Immature natural killer cell (primary cell): Measurements from ENCODE around the gene ADARB2. TPM values are rescaled to one million over a fixed set of nuclear protein-coding genes. Genes with fewer than 3 reads are reported as not detected.
"Not testable (repeated sequence)": the region's sequence is repeated elsewhere in the genome, so short reads cannot be mapped to it uniquely, and the experiment has no call there.

Source experiments
- DNase-seq, 3 donors: peaks; one replicate each; pipeline ENCODE4 v3.0.0; 2022; ENCODE audit warnings: mixed read lengths in 1 of 3
- H3K27ac Mint-ChIP-seq, 6 donors: one replicate each; pipeline ENCODE4 v1.8.0; 2020; ENCODE audit warnings: mixed read lengths in 6 of 6, mild to moderate bottlenecking in 5 of 6, inconsistent platforms in 4 of 6, moderate library complexity in 3 of 6
- H3K27me3 Mint-ChIP-seq, 3 donors: one replicate each; pipeline ENCODE4 v1.8.0; 2020 to 2021; ENCODE audit warnings: low read depth in 3 of 3, mild to moderate bottlenecking in 3 of 3, mixed read lengths in 3 of 3, moderate library complexity in 3 of 3, inconsistent platforms in 1 of 3
- H3K36me3 Mint-ChIP-seq, 3 donors: one replicate each; pipeline ENCODE4 v1.8.0; 2020; ENCODE audit warnings: mixed read lengths in 3 of 3, inconsistent platforms in 2 of 3, mild to moderate bottlenecking in 2 of 3
- H3K4me1 Mint-ChIP-seq, 2 donors: one replicate each; pipeline ENCODE4 v1.8.0; 2020; ENCODE audit warnings: inconsistent platforms in 2 of 2, mild to moderate bottlenecking in 2 of 2, mixed read lengths in 2 of 2, moderate library complexity in 1 of 2
- H3K4me3 Mint-ChIP-seq, 5 donors: one replicate each; pipeline ENCODE4 v1.8.0; 2020; ENCODE audit warnings: mild to moderate bottlenecking in 5 of 5, mixed read lengths in 5 of 5, inconsistent platforms in 3 of 5, moderate library complexity in 3 of 5
- H3K9me3 Mint-ChIP-seq, 6 donors: one replicate each; pipeline ENCODE4 v1.8.0; 2020; ENCODE audit warnings: mild to moderate bottlenecking in 6 of 6, mixed read lengths in 6 of 6, inconsistent platforms in 4 of 6, moderate library complexity in 3 of 6
- polyA plus RNA-seq, 3 donors: library from polyadenylated mRNA; unstranded; fragments of 300-500 nt; fragmentation: Illumina TruSeq; gene quantifications; one replicate each; pipeline ENCODE4 v1.2.3, GENCODE V29; 2021

The ADARB2 gene
- polyA plus RNA-seq, 3 donors from 2014 or later = 0.12 TPM; not detected in 2

DNA sequence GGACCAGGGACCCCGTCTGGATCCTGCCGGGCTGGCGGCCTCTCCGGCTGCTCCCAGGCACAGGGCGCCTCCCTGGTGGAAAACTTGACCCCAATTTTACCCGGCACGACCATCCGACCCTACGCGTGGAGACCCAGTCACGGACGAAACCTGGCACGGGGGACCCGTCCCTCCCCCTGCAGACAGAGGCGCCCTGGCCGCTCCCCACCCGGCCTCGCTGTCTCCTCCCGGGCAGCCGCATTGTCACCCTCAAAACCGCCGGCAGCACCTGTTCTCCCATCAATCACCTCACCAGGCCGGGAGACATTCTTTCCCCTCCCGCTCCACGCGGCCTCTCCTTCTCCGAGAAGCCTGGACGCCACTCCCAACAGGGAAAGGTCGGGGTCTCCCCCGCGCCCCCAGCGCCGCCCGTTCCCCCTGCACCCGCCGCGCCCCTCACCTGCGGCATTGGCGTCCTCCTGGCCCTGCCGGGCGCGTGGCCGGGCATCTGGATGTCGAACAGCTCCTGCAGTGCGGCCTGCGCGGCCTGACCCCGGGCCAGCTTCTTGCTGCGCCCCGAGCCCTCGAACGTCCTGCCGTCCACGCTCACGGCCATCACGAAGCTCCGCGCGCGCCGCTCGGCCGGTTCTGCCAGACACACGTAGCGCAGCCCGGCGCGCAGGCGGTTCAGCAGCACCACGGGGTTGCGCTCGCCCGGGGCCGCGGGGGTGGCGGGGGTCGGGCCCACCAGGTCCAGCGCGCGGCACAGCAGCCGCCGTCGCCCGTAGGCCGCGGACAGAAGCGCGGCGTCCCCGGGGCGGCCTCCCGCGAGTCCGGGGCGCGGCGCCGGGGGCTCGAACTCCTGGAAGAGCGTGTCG is 374.5 kb downstream of the ADARB2 start:
- H3K4me3 Mint-ChIP-seq = no peak overlapping the region
- no peaks in the 10 kb centered on the region for H3K9me3 Mint-ChIP-seq
- peaks cover 0 to 7% (median 6%) of the 10 kb centered on the region in 3 donors for H3K27me3 Mint-ChIP-seq
- no peak for DNase-seq
- H3K4me1 Mint-ChIP-seq = no peaks in the 10 kb centered on the region
- H3K27ac Mint-ChIP-seq = no peak overlapping the region
- no peaks in the 10 kb centered on the region for H3K36me3 Mint-ChIP-seq

DNA sequence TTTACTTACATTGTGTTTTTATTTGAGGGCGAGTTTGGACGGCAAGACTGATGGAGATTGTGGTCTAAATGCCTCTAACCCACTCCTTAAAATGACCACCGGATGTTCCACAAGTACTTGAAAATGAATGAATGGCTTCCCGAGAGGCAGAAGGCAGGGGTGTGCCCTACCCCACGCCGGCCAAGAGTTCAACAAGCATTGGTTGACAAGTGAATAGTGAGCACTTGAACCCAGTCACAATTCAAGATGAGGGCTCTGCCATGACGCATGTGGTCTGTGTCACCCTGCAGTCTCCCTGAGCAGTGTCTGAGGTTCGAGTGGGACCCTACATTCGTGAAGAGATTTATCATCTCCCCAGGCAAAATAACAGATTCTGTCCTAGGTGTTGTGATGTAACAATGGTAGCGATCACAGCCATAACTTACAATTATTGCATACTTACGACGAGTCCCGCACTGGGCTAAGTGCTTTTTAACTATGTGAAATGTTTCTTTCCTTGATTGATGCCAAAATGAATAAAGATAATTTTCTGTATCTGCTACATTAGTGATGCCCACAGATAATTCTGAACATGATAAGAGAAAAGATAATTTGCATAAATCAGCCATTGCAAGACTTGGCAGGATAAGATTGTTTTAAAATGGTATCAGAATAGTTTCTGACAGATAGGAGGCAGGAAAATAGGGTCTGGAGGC is 375.8 kb downstream of the ADARB2 start:
- DNase-seq = no peak
- no peak overlapping the region for H3K4me3 Mint-ChIP-seq
- H3K36me3 Mint-ChIP-seq = no peaks in the 10 kb centered on the region
- peaks cover 0 to 7% (median 5%) of the 10 kb centered on the region in 3 donors for H3K27me3 Mint-ChIP-seq
- H3K4me1 Mint-ChIP-seq = no peaks in the 10 kb centered on the region
- H3K27ac Mint-ChIP-seq = no peak overlapping the region
- no peaks in the 10 kb centered on the region for H3K9me3 Mint-ChIP-seq

DNA sequence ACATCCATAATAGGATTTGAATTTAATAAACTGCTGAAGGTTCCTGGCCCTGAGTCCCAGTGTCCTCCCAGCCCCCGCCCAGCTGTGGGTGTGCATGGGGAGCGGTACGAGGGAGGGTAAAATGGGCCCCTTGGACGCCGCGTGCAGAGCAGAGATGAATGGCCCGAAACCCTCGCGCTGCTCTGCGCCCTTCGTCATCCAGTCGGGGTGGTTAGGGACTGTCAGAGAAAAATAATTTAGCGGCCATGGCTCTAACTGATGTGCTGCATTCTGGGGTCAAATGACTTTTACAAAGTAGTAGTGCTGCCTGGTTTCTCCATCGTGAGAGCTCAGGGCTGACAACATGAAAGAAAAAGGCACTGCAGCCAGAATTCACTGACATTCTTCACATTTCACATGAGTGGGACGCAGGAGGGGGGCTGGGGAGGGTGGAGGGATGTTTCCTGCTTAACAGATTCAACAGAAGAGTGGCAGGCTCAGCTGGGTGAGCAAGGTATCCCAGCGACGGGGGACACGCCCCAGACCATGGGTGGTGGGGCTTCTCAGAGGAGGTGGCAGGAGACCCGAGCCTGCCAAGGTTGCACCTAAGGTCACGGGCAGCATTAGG is 376.7 kb downstream of the ADARB2 start:
- no peaks in the 10 kb centered on the region for H3K36me3 Mint-ChIP-seq
- no peak overlapping the region for H3K4me3 Mint-ChIP-seq
- no peaks in the 10 kb centered on the region for H3K9me3 Mint-ChIP-seq
- no peak overlapping the region for H3K27ac Mint-ChIP-seq
- no peaks in the 10 kb centered on the region for H3K4me1 Mint-ChIP-seq
- peaks cover 0 to 7% (median 4%) of the 10 kb centered on the region in 3 donors for H3K27me3 Mint-ChIP-seq
- no peak for DNase-seq

DNA sequence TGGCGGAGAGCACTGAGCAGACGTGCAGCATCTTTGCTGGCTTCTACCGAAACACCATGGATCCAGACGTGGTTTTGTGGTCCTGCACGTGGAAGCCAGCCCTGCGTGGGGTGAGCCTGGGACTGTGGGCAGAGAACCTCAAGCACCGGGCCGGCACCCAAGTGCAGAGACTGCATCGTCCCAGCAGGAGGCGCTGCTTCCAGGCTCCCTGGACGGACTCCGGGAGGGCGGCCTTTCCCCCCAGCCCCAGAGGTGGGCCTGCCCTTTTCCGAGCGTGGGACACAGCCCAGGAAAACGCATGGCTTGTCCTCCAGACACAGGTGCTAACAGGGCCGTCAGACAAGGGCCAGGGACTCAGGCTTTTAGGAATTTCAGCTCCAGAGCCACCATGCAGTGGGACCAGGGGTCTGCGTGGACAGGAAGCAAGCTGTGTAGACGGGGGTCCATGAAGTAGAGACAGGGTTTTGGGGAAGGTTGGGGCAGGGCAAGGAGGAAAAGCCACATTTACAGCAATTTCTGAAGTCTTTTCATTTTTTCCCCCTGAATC is 377.2 kb downstream of the ADARB2 start:
- no peaks in the 10 kb centered on the region for H3K36me3 Mint-ChIP-seq
- H3K27me3 Mint-ChIP-seq = peaks cover 0 to 7% (median 4%) of the 10 kb centered on the region in 3 donors
- no peaks in the 10 kb centered on the region for H3K4me1 Mint-ChIP-seq
- H3K27ac Mint-ChIP-seq = no peak overlapping the region
- DNase-seq = no peak
- H3K4me3 Mint-ChIP-seq = no peak overlapping the region
- H3K9me3 Mint-ChIP-seq = no peaks in the 10 kb centered on the region

DNA sequence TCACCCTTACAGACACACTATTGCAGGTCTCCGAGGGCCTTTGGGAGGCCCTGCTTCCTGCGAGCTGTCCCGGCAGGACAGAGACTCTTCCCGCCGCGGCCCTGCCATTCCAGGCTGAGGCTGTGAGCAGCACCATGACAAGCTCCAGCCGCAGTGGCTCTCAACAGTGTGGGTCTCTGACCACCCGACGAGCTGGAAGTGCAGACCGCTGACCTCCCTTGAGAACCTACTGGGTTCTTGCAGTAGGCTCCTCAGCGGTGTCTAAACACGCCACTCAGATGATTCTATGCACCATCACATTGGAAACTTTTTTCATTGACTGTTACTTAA is 377.7 kb downstream of the ADARB2 start:
- Mint-ChIP-seq H3K4me3 (no peak overlapping the region), H3K36me3 (no peaks in the 10 kb centered on the region), H3K27ac (no peak overlapping the region), H3K27me3 (peaks cover 0 to 7% (median 4%) of the 10 kb centered on the region in 3 donors), H3K4me1 (no peaks in the 10 kb centered on the region), H3K9me3 (no peaks in the 10 kb centered on the region)
- DNase-seq = no peak

DNA sequence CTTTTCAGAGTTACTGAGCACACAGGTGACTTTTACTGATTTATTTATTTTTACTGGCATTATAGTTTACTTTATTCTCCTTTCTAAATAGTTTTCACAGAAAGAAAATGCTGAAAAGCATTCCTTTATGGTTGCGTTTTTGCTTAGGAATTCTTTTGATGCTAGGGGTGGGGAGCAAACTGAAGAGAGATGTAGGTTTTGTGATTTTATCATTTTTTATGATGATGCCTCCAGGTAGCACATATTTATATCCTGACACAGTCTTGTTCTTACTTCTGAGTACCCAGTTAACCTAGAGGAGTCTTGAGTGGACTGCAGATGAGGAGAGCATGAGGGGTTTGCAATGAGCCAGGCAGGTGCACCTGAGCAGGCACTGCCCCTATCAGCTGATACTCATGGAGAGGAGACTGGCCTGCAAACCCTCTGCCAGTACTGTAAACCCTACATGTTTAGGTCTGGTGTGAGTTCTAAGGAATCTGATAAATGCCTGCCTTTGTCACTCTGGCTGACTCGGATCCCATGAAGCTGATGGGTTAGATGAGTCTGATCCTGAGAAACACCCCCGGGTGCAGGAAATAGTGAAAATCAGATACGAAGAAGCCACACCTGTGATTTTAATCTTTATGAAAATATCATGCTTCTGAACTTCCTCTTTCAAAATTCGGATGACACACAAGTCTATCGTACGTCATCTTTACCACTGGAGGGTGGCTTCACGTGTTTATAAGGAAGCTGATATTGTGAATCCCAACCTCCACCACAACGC is 378.3 kb downstream of the ADARB2 start:
- no peaks in the 10 kb centered on the region for H3K9me3 Mint-ChIP-seq
- no peaks in the 10 kb centered on the region for H3K36me3 Mint-ChIP-seq
- H3K27ac Mint-ChIP-seq = no peak overlapping the region
- no peak for DNase-seq
- H3K4me1 Mint-ChIP-seq = no peaks in the 10 kb centered on the region
- no peak overlapping the region for H3K4me3 Mint-ChIP-seq
- H3K27me3 Mint-ChIP-seq = peaks cover 0 to 7% (median 4%) of the 10 kb centered on the region in 3 donors

DNA sequence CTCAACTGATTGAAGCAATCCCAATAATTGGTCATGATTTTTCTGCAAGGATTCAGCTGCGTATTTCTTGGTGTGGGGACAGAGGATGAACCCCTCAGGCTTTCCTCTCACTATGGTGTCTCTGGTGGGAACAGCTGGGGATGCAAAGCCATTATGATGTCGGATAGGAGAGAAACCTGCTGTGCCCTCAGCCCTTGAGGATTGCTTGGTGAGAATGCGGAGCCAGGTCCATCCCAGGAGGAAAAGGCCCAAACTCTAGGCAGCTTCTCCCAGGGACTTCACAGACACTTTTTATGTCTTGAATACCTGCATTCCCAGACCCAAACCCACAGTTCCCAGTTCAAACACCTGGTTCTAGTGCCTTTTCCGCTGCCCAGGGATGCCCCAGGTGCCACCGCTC is 379.2 kb downstream of the ADARB2 start:
- H3K4me3 Mint-ChIP-seq = no peak overlapping the region
- no peak overlapping the region for H3K27ac Mint-ChIP-seq
- H3K9me3 Mint-ChIP-seq = no peaks in the 10 kb centered on the region
- H3K27me3 Mint-ChIP-seq = peaks cover 0 to 7% (median 4%) of the 10 kb centered on the region in 3 donors
- no peak for DNase-seq
- H3K36me3 Mint-ChIP-seq = no peaks in the 10 kb centered on the region
- H3K4me1 Mint-ChIP-seq = no peaks in the 10 kb centered on the region

DNA sequence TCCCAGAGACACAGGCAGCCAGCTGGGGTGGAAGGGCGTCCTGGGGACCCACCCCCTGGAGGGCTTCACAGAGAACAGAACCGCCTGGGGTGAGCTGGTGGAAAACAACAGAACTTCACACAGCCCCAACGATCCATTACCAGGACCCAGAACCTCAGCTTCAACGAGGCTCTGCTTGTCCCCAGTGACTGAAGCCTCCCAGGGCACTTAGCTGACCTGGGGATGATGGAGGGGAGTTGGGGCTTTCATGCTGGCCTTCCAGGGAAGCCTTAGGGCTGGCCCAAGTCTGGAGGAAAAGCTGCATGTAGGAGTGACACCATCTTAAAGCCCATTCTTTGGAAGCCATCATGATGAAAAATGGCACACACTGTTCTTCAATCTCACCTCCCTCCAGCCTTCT is 381.0 kb downstream of the ADARB2 start:
- DNase-seq = no peak
- H3K27me3 Mint-ChIP-seq = peaks cover 0 to 7% (median 4%) of the 10 kb centered on the region in 3 donors
- H3K27ac Mint-ChIP-seq = no peak overlapping the region
- no peaks in the 10 kb centered on the region for H3K4me1 Mint-ChIP-seq
- H3K9me3 Mint-ChIP-seq = no peaks in the 10 kb centered on the region
- H3K36me3 Mint-ChIP-seq = no peaks in the 10 kb centered on the region
- H3K4me3 Mint-ChIP-seq = no peak overlapping the region

DNA sequence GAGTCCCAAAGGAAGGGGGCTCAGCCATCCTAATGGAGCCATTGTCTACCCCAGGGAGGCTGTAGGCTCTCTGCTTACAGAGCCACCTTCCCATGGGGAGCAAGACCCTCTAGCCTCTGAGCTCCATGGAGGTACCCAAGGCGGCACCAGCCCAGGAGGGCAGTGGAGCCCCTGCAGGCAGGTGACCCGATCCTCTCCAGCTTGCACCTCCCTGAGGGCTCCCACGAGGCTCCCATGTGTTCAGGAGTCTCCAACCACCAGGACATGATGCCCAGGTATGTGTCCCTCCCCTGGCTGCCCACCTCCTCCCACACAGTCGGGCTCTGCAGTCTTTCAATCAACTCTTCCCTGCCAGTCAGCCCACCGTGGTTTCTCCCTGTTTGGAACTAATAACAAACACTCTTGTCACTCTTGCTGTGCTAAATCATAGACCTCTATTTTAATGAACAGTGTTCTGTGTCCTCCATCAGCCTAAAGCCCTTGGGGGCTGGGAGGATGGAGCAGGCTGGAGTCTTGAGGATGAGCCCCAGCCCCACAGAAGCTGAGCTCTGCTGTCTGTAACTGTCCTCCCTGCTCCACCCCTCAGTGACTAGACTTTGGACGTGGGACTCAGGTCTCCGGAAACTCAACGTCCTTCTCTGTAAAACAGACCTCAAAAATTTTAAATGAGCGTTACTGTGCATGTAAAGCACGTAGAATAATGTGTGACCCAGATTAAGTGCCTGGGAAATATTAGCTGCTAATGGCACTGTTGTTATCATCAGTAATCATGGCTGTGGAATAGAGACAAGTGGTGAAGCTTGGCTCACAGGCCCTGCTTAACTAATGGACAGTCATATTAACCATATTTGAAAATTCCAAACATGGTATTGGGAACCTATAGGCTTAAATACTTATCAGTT is 382.3 kb downstream of the ADARB2 start:
- Mint-ChIP-seq H3K36me3 (no peaks in the 10 kb centered on the region), H3K27ac (no peak overlapping the region)

DNA sequence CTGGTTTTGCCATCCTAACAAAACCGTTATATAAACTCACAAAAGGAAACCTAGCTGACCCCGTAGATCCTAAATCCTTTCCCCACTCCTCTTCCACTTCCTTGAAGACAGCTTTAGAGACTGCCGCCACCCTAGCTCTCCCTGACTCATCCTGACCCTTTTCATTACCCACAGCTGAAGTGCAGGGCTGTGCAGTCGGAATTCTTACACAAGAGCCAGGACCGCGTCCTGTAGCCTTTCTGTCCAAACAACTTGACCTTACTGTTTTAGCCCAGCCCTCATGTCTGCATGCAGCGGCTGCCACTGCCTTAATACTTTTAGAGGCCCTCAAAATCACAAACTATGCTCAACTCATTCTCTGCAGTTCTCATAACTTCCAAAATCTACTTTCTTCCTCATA is 385.0 kb downstream of the ADARB2 start:
- H3K9me3 Mint-ChIP-seq, H3K27ac Mint-ChIP-seq, H3K36me3 Mint-ChIP-seq, H3K27me3 Mint-ChIP-seq, DNase-seq, H3K4me1 Mint-ChIP-seq, H3K4me3 Mint-ChIP-seq: not testable (repeated sequence)

More for the DNA sequence above, 382.3 kb downstream of the ADARB2 start:
- Mint-ChIP-seq H3K27me3 (peaks cover 0 to 5% (median 4%) of the 10 kb centered on the region in 3 donors), H3K4me3 (no peak overlapping the region), H3K4me1 (no peaks in the 10 kb centered on the region), H3K9me3 (no peaks in the 10 kb centered on the region)
- DNase-seq = no peak

DNA sequence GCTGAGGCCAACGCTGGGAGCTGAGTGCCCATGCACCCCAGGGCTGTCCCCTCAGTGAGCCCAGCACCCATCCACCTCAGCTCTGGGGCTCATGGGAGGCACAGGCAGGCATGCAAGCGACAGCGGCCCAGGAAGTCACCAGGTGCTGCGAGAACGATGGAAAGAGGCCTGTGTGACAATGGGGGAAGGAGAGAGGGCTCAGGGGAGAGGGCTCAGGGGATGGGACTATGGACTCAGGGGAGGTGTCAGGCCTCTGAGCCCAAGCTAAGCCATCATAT is 388.6 kb downstream of the ADARB2 start:
- Mint-ChIP-seq H3K27me3 (peaks cover 0 to 5% (median 2%) of the 10 kb centered on the region in 3 donors), H3K36me3 (no peaks in the 10 kb centered on the region), H3K4me3 (no peak overlapping the region), H3K27ac (no peak overlapping the region), H3K4me1 (no peaks in the 10 kb centered on the region), H3K9me3 (no peaks in the 10 kb centered on the region)
- DNase-seq = no peak

DNA sequence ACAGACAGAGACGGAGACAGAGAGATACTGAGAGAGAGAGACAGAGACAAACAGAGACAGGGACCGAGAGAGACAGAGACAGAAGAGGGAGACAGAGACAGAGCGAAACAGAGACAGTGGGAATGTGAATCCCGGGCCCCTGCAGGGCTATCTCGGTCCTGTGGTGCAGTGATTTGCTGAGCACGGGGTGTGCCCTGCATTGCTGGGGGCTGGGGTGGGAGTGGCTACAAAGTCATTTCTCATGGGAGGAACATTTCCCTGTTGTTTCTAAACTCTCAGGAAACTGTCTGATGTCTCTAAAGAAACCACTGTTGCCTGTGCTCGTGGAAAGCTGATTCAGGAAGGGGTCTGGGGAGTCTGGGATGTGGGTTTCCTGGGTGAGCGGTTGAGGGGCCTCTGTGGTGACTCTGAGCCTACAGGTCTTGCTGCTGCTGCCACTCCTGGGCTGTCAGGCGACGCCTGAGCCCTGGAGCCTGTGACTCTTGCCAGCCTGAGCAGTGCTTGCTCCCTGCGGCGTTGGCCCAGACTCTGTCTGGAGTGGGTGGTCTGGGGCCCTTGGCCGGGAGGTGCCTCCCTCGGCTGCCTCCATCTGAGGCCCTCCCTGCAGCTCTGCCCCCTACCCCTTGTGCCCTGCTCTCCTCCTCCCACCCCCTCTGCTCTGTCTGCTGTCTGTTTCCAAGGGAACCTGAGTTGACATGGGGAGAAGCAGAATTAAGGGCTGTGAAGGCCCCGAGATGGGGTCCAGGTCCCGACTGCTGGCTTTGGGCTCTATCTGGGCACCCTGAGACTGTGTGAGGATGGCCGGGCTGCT is 389.2 kb downstream of the ADARB2 start:
- peaks cover 0 to 10% (median 2%) of the 10 kb centered on the region in 3 donors for H3K27me3 Mint-ChIP-seq
- no peaks in the 10 kb centered on the region for H3K9me3 Mint-ChIP-seq
- no peak overlapping the region for H3K27ac Mint-ChIP-seq
- no peak for DNase-seq
- H3K4me1 Mint-ChIP-seq = no peaks in the 10 kb centered on the region
- H3K36me3 Mint-ChIP-seq = no peaks in the 10 kb centered on the region
- H3K4me3 Mint-ChIP-seq = no peak overlapping the region
